HTR-8/SVneo (cell line): Measurements from ENCODE around the gene PCGF2.

ENCODE experiments used
- DNase-seq: peaks from one replicate; pipeline ENCODE4 v3.0.0; 2011; ENCODE audit warnings: low spot score, mixed read lengths; ENCODE audit not compliant: insufficient read length
- FAIRE-seq: peaks from 2 replicates; lab custom pipeline; 2011; peaks lifted over from hg19 to GRCh38; lab: Jason Lieb, UNC

The PCGF2 gene

GRCh38 chr17:38705803-38706504, 42.2 kb downstream of the PCGF2 start:
- DNase-seq, result peak; percentile 80

DNA sequence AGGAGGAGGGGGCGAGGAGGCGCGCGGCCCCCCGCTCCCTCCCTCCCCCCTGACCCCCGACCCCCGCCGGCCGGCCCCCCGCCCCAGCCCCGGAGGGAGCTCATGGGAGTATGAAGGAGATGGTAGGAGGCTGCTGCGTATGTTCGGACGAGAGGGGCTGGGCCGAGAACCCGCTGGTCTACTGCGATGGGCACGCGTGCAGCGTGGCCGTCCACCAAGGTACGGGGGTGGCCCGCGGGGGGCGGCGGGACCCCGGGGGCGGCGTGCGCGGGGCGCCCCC, 42.7 kb downstream of the PCGF2 start:
- no peak for FAIRE-seq
- DNase-seq, result peak; percentile 51

More at GRCh38 chr17:38705803-38706504, 42.2 kb downstream of the PCGF2 start:
- FAIRE-seq, result no peak

GRCh38 chr17:38704606-38705522, 43.3 kb downstream of the PCGF2 start, which contains the start of gene MLLT6:
Gene MLLT6, plus strand, starts transcription at chr17:38705273. Its CDS starts 360 bp downstream, at chr17:38705633.
- DNase-seq (peak; percentile 80), FAIRE-seq (no peak)

GRCh38 chr17:38703742-38704605, 44.2 kb downstream of the PCGF2 start:
- no peak for DNase-seq
- FAIRE-seq, result no peak

- DNase-seq (no peak), FAIRE-seq (no peak)
These were observed 45.0 kb downstream of the PCGF2 start for GRCh38 chr17:38702916-38703741.

DNA sequence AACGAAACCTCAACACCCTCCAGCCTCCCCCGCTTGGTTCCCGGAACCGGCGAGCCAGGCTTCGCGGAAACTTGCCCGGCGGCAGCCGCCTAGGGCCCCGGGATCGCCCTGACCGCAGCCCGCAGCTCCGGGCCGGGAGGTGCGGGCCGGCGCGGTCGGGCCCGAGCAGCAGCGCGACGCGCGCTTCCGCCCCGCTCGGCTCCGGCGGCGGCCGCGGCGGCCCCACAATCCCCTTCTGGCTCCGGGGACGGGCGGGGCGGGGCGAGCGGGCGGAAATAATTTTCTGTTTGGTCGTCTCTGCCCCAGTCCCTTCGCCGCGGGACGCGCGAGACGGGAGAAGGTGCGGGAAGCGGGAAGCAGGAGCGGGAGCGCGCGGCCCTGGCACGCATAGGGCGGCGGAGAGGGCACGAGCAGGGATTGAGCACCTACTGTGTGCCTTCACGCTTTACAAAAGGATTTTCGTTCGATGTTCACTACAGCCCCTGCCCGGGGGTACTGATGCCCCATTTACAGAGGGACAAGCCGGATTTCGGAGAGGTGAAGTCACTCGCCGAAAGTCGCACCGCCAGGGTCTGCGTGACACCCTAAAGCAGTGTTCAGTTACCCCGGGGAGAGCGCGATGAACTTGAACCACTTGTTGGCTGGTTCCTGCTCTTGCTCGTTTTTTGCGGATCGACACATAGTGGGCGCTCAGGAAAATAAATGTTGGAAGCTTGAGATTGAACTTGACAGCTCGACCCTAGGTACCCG, 45.8 kb downstream of the PCGF2 start:
- DNase-seq, result peak; percentile 93
- FAIRE-seq, result no peak

DNA sequence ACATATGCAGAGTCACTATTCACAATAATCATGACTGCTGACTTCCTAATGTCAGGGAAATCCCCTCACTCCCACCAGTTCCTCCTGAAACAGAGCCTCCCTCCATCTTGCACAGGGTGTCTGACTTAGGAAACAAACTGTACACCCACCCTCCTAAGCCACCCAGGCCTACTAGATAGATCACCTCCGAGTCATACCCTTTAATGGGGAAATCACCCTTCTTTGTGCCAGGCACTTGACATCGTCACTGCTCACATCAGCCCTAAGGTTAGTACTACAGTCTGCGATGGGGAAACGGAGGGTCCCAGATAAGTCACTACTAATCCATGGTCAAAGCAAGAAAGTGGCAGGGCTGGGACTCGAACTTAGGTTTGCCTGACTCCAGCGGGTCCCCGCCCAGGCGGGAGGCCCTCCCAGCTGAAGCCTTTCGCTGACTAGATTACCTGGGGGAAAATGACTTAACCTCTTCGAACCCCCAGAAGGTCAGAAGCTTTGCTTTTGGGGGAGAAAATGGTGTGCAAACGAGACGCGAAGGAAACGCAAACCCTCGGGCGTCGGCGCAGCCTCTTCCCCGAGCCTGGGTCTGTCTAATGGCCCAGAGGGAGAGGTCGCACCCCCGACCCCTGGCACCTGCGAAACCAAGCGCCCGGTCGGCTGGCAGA, 46.5 kb downstream of the PCGF2 start:
- DNase-seq (peak; percentile 63), FAIRE-seq (no peak)

DNA sequence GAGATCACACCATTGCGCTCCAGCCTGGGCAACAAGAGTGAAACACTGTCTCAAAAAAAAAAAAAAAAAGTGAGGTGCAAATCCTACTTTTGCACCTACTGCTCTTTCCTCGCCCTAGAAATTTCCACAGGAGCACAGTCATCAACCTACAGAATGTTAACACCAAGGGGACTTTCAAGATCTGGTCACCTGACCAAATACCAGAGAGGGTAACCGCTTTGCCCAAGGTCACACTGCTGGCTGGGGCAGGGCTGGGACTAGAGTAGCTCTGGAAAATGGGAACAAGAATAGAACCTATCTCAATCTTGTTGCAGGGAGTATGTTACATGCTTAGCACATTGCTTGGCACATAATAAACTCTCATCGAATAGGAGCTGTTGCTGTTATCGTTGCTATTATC, 49.4 kb downstream of the PCGF2 start:
- FAIRE-seq, result no peak
- no peak for DNase-seq

DNA sequence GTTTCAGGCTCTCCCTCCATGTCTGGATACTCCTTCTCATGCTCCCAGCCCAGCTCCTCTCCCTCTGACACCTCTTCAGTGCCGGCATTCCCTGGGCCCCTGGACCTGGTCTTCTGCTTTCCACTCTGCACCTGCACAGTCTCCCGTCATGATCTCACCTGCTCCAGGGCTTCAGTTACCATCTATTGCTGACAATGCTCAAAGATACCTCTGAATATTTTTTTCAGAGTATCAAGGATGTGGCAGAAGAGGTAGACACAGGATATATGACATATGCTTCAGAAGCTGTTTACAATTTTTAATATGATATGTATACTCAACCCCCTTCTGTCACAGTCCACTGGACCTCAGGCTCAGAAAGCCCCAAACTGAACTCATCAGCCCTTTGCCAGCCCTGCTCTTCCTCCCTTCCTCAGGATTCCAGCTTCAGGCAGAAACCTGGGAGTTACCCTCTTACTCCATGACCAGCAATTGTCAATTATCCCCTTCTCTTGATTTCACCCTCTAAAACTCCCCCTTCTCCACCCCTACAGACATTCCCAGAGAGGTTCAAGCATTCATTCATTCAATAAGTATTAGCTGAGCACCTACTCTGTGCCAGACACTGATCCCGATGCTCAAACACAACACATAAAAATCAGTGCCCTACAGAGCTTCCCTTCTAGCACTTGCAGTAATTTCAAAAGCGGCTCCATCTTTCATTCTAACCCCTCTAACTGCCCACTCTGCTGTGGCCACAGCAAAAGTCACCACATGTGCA, 50.9 kb downstream of the PCGF2 start:
- DNase-seq (no peak), FAIRE-seq (no peak)

- FAIRE-seq, result no peak
- no peak for DNase-seq
These were observed 54.3 kb downstream of the PCGF2 start for GRCh38 chr17:38693700-38694329.

DNA sequence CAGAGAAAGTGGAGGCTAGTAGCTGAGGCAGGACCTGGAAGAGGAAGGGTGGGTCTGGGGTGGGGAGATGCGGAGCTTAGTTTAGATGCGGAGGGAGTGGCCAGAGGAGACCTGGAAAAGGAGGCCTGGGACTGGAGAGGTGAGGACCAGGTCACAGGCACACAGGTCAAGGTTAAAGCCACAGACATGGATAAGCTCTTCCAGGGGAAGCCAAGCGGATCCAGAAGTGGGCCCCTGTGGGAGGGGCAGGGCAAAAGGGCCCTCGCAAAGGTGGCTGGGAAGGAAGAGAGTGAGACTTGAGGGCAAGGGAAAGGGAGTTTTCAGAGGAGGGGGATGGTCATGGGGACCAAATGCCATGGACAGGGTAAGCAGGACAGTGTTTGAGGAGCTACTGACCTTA, 57.0 kb downstream of the PCGF2 start:
- DNase-seq (no peak), FAIRE-seq (no peak)

- no peak for DNase-seq
- FAIRE-seq, result no peak
These were observed 57.8 kb downstream of the PCGF2 start for GRCh38 chr17:38690386-38690785.

DNA sequence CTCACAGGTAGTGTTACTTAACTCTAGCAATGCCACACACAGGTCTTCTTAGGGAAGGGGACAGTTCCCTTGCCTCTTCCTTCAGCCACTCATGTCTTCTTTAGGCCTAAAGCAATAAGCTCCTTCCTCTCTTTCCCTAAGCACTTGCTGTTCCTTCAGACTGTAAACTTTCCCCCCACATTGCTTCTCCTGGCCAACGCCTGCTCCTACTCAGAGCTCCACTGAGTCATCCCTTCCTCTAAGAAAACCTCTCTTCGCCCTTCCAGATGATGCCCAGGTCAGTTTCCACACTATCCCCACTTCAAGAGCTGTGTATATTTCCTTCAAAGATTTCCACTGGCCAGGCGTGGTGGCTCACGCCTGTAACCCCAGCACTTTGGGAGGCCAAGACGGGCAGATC, 60.9 kb downstream of the PCGF2 start:
- DNase-seq (no peak), FAIRE-seq (no peak)

DNA sequence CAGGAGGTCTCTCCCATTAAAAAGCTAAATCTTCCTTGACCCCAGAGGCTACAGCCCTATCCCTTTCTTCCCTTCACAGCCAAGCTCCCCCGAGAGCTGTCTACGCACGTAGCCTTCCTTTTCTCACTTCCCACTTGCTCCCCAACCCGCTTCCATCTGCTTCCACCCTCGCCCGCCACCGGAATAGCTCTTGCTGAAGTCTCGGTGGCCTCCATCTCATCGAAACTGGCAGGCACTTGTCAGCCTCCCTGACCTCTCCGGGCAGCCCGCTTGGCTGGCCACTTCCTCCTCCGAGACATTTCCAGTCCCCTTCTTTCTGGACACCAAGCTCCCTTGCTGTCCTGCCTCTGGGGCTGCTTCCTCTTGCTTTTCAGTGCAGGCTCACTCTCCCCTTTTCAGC, 62.6 kb downstream of the PCGF2 start:
- FAIRE-seq, result no peak
- no peak for DNase-seq
